HG02759 (cell line): Measurements from ENCODE around the gene IDH3G.

ENCODE experiments used
- ATAC-seq: cut with Tn5 transposase; IDR thresholded peaks from one replicate; pipeline ENCODE4 v1.9.1; 2021; ENCODE audit warnings: mild to moderate bottlenecking, moderate library complexity; ENCODE audit not compliant: unreplicated experiment

Gene IDH3G

GRCh38 chrX:153773741-153774575 is 20.2 kb downstream of the IDH3G start:
- ATAC-seq = no peak

GRCh38 chrX:153773218-153773611 is 21.0 kb downstream of the IDH3G start:
- no peak for ATAC-seq

GRCh38 chrX:153772316-153773217 is 21.6 kb downstream of the IDH3G start:
- no peak for ATAC-seq

GRCh38 chrX:153771415-153772315 is 22.5 kb downstream of the IDH3G start:
- ATAC-seq = no peak

GRCh38 chrX:153770601-153771414 is 23.4 kb downstream of the IDH3G start:
- ATAC-seq = no peak

GRCh38 chrX:153769865-153770600 is 24.1 kb downstream of the IDH3G start:
- ATAC-seq = no peak

GRCh38 chrX:153769158-153769864 is 24.9 kb downstream of the IDH3G start:
- ATAC-seq = no peak

GRCh38 chrX:153768311-153769157 is 25.6 kb downstream of the IDH3G start:
- no peak for ATAC-seq

- no peak for ATAC-seq
Measured at GRCh38 chrX:153767674-153768055, 26.5 kb downstream of the IDH3G start.

- ATAC-seq = no peak
Measured at GRCh38 chrX:153766871-153767673, 27.1 kb downstream of the IDH3G start.

GRCh38 chrX:153766098-153766817 is 27.9 kb downstream of the IDH3G start:
- no peak for ATAC-seq

GRCh38 chrX:153765138-153766079 is 28.8 kb downstream of the IDH3G start:
- ATAC-seq = no peak

- no peak for ATAC-seq
Measured at GRCh38 chrX:153764786-153765137, 29.4 kb downstream of the IDH3G start.

- ATAC-seq = no peak
Measured at GRCh38 chrX:153763989-153764755, 30.0 kb downstream of the IDH3G start, which contains the start of gene PLXNB3. TSS of gene PLXNB3 (plus strand) at chrX:153764249. CDS start at chrX:153765536, 1,287 bp downstream.
